LHCN-M2 (cell line): ENCODE data around the gene ANKRD11. TPM values are rescaled to one million over a fixed set of nuclear protein-coding genes. Genes with fewer than 3 reads are reported as not detected.
A peak's percentile ranks its signal among the peaks of the same experiment; 100 is the strongest.
"Not testable (repeated sequence)": the region's sequence is repeated elsewhere in the genome, so short reads cannot be mapped to it uniquely, and the experiment has no call there.

Source experiments
- DNase-seq: peaks from one replicate; pipeline ENCODE4 v3.0.0-alpha.2; 2012; ENCODE audit warnings: low read depth
- total RNA-seq: library from RNA; depleted of rRNA; stranded (reverse); fragments of >200 nt; gene quantifications from 2 replicates; pipeline ENCODE4 v1.2.3, GENCODE V29; 2014

The ANKRD11 gene
- total RNA-seq, 1 experiment from 2014 or later = 63.4 TPM

DNA sequence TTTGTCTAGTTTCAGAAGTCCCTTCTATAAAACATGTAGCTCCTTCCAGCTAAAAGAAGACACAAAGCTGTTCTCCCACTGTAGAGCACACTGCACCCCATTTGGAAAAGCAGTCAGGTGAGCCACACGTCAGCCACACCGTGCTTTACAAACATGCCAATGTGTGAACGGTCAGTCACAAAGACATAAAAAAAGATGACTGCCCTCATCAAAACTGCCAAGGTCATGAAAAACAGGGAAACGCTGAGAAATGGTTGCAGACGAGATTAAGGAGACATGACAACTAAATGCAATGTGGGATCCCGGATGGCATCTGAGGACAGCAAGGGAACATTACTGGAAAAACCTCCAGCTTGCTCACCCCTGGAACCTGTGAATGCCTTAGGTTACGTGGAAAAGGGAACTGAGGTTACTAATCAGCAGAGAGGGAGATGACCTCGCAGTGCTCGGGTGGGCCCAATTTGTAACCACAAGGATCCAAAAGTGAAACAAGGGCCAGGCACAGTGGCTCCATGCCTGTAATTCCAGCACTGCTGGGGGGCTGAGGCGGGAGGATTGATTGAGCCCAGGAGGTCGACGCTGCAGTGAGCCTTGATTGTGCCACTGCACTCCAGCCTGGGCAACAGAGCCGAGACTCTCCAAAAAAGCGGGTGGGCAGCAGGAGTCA, 8.1 kb downstream of the ANKRD11 start:
- no peak for DNase-seq

DNA sequence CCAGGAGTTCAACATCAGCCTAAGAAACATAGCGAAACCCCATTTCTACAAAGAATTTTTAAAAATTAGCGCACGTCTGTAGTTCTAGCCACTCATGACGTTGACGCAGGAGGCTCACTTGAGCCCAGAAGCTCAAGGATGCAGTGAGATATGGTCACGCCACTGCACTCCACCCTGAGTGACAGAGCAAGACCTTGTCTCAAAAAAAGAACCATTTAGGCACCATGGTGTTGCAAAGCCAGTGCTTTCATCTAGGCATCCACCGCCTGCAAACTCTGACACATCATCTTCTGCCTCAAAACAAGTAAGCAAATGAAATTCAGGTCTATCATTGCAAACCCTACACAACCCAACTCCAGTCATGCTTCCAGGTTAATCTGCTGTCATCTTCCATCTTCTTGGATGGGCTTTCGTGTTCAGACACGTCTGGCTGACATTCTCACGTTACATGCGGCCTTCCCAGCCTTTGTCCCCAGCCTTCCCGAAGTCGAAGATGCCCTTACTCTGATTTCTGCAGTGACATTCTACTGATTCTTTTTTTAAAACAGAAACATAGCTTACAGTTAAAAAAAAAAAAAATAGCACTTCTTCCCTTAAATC, 8.9 kb downstream of the ANKRD11 start:
- DNase-seq = no peak

DNA sequence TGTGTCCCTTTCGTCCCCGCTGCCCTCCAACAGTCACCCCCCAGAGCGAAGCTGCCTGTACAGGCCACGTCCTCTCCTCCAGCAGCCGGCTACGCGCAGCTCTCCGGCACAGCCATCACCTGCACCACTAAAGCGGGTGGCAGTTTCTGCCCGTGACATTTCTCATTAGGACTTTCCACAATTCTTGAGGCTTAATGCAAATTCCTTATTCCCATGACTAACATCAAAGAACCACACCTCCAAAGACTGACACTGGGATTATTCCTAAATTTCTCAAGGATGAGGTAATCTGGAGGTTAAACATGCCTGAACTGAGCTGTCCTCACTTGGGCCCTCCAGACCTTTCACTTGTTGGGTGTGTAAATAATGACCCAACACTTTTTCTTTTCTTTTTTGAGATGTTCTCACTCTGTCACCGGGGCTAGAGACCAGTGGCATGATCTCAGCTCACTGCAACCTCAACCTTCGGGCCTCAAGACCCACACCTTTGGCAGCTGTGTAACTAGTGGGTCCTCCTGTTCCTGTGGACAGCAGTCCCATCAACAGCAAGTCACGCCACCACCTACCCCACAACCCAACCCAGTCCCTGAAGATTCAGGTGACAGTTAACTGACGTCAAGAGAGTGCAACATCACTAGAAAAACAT, 11.7 kb downstream of the ANKRD11 start:
- DNase-seq = peak; percentile 51

DNA sequence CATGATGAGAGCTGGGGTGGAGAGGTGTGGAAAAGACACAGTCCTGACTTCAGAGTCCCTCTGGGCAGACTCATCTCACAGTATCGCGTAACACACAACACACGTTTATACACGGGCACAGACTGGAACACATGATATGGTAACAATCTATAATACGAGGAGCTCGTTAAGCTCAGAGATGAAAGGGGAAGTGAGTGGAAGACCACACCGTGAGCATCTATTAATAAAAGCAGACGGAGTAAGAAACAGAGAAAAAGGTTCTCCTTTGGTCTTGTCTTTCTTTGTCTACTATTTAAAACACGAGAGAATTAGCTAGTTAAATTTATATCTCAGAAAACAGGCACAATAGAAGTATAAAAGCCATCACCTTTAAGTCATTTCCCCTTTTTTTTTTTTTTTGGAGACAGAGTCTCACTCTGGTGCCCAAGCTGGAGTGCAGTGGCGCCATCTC, 13.5 kb downstream of the ANKRD11 start:
- no peak for DNase-seq

DNA sequence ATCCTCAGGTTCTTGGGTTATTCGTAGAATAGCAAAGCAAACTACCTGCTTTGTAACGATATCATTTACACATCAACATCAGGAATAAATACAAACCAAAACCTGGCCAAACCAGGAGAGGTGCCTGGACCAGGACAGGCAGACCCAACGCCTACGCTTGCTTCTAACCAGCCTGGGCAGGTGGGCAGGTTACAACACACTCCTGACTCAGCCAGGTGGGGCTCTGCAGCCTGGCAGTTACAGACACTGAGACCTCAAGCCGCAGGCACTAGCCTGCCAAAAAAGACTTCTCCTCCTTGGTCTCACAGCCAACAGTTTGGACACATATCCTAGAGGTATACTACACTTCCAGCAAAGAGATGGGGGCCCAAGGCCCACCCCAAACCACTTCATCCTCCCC, 14.0 kb downstream of the ANKRD11 start:
- DNase-seq = no peak

DNA sequence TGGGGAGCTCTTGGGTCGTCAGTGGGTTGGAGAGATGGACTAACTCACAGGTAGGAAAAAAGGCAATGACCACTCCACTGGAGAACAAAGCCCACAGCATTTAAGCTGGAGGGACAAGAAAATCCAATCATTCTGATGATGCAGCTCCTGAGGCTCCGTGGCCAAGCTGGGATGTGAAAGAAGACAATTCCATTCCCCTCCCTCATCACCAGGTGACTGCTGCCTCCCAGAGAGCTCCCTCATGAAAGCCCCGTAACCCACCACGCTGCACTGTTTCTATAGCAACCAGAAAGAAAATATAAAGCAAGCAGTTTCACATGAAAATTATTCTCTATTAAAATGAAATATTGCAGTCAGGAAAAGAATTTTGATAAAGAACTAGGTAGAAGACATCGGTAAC, 15.2 kb downstream of the ANKRD11 start:
- no peak for DNase-seq

DNA sequence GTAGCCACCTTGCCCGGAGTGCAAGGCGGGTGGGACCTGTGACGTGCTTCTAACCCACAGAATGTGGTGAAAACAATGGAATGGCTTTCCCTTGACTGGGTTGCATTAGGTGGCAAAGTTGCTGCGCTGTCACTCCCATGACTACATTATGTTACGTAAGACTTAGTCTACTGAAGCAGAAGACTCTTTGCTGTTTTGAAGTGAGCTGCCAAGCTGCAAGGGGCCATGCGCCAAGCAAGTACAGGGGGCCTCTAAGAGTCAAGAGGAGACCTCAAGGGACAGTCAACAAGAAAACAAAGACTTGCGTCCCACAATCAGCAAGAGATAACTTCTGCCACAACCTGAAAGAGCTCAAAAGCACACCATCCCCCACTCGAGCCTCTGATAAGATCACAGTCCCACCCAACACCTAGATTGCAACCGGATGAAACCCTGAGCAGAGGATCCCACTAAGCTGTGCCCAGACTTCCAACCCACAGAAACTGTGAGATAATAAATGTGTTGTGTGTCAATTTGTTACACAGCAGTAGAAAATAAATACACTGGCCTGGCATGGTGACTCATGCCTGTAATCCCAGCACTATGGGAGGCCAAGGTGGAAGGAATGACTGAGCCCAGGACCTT, 16.5 kb downstream of the ANKRD11 start:
- DNase-seq = no peak

DNA sequence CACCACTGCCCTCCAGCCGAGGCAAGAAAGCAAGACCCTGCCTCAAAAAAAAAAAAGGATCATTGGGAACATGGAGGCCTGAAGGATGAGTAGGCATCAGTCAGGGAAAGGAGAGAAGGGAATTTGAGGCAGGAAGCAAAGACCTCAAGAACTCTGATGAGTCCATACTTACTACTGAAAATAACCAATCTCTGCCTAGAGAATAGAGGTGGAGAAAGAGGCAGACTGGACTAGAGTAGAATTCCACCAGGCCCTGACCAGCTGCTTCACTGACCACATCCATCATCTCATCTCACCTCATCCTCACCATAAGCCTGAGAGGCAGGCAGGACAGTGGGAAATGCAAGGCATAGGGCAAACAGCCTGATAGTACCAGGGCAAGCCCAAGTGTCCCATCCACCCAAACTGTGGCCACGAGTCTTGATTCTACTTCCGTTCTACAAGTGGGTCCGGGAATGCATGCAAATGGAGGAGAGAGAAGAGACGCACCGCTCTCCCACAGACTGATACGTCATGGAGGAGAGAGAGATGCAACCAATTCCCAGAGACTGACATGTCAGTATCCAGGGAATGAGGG, 17.1 kb downstream of the ANKRD11 start:
- peak; percentile 70 for DNase-seq

DNA sequence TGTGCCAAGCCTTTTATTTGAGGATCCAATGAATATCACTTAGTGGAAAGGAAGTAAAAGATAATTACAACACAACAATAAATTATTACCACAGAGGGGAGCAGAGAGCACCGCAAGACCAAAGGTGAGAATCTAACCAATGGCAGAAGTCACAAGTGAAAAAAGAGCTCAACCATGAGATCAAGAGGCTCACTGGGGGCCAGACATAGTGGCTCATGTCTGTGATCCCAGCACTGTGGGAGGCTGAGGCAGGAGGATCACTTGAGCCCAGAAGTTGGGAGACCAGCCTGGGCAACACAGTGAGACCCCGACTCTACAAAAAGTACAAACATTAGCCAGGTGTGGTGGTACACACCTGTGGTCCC, 17.7 kb downstream of the ANKRD11 start:
- no peak for DNase-seq

DNA sequence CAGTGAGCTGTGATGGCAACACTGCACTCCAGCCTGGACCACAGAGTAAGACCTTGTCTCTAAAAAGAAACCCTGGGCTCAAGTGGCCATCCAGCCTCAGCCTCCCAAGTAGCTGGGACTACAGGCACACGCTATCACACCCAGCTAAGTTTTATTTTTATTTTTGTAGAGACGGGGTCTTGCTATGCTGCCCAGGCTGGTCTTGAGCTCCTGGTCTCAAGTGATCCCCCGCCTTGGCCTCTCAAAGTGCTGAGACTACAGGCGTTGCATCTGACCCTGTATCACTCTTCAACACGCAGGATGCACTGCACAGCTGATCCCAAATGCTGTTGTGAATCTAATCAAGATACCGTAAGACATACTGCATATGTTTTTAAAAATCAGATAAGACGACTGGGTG, 23.0 kb downstream of the ANKRD11 start:
- no peak for DNase-seq

DNA sequence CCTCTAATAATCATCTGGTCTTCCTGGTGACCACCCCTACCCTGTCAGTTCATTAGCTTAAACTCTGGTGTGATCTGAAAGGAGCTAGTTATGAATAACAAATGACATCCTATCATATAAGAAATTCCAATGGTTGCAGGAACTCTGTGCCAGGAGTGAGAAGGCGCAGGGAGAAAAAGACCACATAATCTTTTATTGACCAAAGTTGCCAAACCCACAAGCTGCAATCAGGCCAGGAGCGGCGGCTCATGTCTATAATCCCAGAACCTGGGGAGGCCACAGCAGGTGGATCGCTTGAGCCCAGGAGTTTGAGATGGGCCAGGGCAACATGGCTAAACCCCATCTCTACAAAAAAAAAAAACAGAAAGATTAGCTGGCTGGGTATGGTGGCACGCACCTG, 23.4 kb downstream of the ANKRD11 start:
- no peak for DNase-seq

DNA sequence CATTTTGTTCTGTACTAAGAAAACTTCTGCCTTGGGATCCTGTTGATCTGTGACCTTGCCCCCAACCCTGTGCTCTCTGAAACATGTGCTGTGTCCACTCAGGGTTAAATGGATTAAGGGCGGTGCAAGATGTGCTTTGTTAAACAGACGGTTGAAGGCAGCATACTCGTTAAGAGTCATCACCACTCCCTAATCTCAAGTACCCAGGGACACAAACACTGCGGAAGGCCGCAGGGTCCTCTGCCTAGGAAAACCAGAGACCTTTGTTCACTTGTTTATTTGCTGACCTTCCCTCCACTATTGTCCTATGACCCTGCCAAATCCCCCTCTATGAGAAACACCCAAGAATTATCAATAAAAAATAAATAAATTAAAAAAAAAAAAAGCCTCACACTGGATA, 27.0 kb downstream of the ANKRD11 start:
- DNase-seq = not testable (repeated sequence)

DNA sequence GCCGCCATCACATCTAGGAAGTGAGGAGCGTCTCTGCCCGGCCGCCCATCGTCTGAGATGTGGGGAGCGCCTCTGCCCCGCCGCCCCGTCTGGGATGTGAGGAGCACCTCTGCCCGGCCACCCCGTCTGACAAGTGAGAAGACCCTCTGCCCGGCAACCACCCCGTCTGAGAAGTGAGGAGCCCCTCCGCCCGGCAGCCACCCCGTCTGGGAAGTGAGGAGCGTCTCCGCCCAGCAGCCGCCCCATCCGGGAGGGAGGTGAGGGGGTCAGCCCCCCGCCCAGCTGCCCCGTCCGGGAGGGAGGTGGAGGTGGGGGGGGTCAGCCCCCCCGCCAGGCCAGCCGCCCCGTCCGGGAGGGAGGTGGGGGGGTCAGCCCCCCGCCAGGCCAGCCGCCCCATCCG, 27.7 kb downstream of the ANKRD11 start:
- DNase-seq = not testable (repeated sequence)

DNA sequence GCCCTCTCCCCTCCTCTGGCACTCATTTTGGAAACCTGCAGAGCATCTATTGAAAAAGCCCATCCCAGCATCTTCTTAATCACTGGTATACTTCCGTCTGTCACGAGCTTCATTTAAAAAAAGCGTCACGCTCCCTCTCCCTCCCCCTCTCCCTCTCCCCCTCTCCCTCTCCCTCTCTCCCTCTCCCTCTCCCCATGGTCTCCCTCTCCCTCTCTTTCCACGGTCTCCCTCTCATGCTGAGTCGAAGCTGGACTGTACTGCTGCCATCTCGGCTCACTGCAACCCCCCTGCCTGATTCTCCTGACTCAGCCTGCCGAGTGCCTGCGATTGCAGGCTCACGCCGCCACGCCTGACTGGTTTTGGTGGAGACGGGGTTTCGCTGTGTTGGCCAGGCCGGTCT, 28.5 kb downstream of the ANKRD11 start:
- not testable (repeated sequence) for DNase-seq

DNA sequence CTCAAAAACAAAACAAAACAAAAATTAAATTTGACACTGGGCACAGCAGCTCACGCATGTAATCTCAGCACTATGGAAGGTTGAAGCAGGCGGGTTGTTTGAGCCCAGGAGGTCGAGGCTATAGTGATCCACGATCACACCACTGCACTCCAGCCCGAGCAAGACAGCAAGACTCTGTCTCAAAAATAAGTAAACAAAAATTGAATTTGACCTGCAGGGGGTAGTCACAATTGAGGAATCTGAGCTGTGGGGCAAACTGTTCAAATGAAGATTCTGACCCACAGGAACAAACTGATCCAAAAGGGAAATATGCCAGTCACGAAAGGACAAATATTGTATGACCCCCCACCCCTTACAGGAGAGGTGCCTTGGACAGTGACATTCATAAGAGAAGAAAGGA, 29.8 kb downstream of the ANKRD11 start:
- DNase-seq = no peak

DNA sequence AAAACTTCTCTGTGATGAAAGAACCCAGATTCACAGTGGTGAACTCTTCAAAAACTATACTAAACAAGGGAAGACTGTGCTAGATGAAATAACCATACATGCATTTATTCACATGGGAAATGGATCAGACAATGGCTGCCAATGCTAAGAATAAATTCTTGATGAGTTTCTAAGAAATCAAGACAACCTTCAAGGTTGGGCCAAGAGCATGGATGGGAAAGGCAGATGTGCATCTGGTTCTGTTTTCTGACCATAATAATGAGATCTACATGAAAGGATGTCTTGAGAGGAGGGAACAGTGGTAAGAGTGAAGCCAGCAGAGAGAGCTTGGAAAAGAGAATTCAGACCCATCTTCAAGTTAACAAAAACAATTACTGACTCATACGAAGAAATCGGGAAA, 31.4 kb downstream of the ANKRD11 start:
- DNase-seq = no peak

DNA sequence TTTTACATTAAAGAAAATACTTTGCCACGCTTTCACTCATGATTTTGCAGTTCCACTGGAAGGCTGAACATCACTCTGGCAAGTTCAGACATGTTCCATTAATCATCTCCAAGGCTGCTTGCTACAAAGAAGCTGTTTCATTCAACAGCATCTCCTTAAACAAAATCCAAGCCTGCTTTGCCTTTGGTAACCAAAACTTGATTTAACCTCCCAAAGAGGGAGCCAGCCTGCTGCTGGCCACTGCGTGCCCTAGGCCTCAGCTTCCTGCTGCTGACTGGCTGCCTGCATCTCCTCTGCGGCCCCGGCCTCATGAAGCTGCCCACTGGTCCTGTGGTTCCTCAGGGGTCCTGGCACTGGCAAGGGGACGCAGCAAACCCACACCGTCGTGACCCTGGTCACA, 31.8 kb downstream of the ANKRD11 start:
- peak; percentile 32 for DNase-seq

DNA sequence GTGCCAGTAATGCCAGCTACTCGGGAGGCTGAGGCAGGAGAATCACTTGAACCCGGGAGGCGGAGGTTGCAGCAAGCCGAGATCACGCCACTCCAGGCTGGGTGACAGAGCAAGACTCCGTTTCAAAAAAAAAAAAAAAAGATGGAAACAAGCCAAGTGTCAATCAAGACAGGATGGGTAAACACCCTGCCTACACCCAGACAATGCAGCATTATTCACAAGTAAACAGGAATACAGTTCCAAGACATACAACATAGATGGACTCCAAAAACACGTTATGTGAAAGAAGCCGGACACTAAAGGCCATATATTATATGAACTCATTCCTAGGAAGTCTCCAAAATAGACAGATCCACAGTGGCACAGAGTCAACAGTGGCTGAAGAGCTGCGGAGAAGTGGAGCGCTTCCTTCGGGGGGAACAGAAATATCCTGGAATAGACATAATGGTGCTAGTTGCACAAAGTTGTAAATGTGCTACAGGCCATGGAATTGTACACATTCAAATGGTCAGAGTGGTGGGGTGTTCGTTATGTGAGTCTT, 33.9 kb downstream of the ANKRD11 start:
- no peak for DNase-seq

DNA sequence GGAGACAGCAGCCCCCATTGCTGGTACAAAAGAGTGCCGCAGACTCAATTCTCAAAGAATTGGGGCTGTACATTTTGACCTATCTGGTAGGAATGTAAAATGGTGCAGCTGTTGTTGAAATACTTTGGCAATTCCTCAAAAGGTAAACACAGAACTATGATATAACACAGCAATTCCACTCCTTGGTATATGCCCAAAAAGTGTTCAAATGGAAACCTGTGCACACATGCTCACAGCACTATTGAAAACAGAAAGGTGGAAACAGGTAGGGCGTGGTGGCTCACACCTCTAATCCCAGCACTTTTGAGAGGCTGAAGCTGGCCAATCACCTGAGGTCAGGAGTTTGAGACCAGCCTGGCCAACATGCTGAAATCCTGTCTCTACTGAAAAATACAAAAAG, 34.7 kb downstream of the ANKRD11 start:
- no peak for DNase-seq

DNA sequence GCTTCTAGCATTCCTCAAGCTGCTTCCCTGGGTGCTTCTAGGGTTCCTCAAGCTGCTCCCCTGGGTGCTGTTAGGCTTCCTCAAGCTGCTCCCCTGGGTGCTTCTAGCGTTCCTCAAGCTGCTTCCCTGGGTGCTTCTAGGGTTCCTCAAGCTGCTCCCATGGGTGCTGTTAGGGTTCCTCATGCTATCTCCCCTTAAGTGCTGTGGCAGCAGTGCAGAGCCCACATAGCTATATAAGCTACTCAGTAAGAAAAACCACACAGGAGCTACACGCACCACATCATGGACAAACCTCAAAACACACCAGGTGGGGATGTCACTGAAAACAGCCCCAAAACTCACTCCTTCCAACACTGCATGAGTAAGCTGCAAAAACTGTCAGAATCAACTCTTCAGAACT, 35.2 kb downstream of the ANKRD11 start:
- no peak for DNase-seq

DNA sequence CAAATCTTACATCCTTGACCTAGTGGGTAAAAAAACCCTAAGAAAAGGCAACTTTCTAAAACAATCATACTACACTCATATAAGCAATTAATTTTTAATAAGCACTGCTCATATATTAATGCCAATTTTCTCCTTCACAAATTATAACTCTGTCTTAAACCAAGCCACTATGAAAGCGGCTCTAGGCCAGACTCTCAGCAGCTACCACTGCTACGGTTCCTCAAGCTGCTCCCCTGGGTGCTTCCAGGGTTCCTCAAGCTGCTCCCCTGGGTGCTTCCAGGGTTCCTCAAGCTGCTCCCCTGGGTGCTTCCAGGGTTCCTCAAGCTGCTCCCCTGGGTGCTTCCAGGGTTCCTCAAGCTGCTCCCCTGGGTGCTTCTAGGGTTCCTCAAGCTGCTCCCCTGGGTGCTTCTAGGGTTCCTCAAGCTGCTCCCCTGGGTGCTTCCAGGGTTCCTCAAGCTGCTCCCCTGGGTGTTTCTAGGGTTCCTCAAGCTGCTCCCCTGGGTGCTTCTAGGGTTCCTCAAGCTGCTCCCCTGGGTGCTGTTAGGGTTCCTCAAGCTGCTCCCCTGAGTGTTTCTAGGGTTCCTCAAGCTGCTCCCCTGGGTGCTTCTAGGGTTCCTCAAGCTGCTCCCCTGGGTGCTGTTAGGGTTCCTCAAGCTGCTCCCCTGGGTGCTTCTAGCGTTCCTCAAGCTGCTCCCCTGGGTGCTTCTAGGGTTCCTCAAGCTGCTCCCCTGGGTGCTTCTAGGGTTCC, 35.8 kb downstream of the ANKRD11 start:
- DNase-seq = not testable (repeated sequence)
